ENCODE results near the gene ITPK1. TPM values are rescaled to one million over a fixed set of nuclear protein-coding genes. Genes with fewer than 3 reads are reported as not detected.

ITPK1 gene
- total and polyA plus RNA-seq, 2 experiments from 2014 or later = 35.9 to 101 TPM

DNA sequence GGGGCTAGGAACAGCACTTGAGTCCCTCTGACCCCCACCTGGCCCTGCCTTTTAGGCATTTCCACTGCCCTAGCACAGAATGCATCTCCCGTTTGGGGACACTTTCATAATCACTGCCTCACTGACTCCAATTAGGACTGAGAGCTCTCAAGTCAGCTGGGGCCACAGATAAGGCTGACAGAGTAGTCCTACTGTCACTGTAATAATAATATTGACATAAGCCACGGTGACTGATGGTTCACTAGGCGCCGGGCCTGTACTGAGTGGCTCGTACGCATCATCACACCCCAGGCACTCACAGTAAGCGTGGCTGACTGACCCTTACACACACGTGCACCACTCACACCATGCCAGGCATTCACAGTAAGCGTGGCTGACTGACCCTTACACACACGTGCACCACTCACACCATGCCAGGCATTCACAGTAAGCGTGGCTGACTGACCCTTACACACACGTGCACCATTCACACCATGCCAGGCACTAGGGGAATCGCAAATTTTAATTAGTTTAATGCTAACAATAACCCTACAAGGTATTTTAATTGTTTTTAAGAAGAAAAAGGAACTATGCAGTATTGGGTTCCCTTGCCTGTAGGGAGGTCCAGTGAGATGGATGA lies 105.1 kb downstream of the ITPK1 start:
- DNase-seq (ENCODE audit: low spot score) (no peak), ATAC-seq (no peak)
- H3K27ac Mint-ChIP-seq = no peak overlapping the region
- H3K36me3 Mint-ChIP-seq (ENCODE audit: low read depth) = peaks cover 9% of the 10 kb centered on the region; the same call in 1 of the 3 replicates
- H3K27me3 ChIP-seq (ENCODE audit: insufficient read depth) = no peaks in the 10 kb centered on the region
- H3K79me2 ChIP-seq (replicated peaks; ENCODE audit: insufficient read depth) = peaks cover 49% of the 10 kb centered on the region
- no peak overlapping the region for H3K4me3 Mint-ChIP-seq
- H3K4me1 ChIP-seq (ENCODE audit: insufficient read depth) = no peaks in the 10 kb centered on the region
- peaks cover 28% of the 10 kb centered on the region for H3K27me3 Mint-ChIP-seq (ENCODE audit: insufficient read depth, low read depth, poor library complexity)
- no peaks in the 10 kb centered on the region for H3K9me2 ChIP-seq (ENCODE audit: insufficient read depth)
- peaks cover 36% of the 10 kb centered on the region for H3K4me1 Mint-ChIP-seq
- peaks cover 7% of the 10 kb centered on the region for H4K20me1 ChIP-seq (replicated peaks; ENCODE audit: insufficient read depth)
- no peaks in the 10 kb centered on the region for H3K9me3 Mint-ChIP-seq
- H3K27ac ChIP-seq (ENCODE audit: low read depth) = no peak overlapping the region
- H3K36me3 ChIP-seq (ENCODE audit: insufficient read depth) = no peaks in the 10 kb centered on the region
- no peak overlapping the region for H2AFZ ChIP-seq
- no peaks in the 10 kb centered on the region for H3F3A ChIP-seq (replicated peaks; ENCODE audit: low read depth)
- TF ChIP-seq CREB1 (CRISPR knock-in tag; IDR thresholded peaks at IDR 0.05; ENCODE audit: low read depth) (no peak), EZH2 (IDR thresholded peaks at IDR 0.05; ENCODE audit: low read depth, unreplicated experiment) (no peak), POLR2AphosphoS5 (IDR thresholded peaks at IDR 0.05; ENCODE audit: low read depth) (no peak), STAT1 (IDR thresholded peaks at IDR 0.05; ENCODE audit: unreplicated experiment) (no peak)
- TF ChIP-seq, protein P1, sequence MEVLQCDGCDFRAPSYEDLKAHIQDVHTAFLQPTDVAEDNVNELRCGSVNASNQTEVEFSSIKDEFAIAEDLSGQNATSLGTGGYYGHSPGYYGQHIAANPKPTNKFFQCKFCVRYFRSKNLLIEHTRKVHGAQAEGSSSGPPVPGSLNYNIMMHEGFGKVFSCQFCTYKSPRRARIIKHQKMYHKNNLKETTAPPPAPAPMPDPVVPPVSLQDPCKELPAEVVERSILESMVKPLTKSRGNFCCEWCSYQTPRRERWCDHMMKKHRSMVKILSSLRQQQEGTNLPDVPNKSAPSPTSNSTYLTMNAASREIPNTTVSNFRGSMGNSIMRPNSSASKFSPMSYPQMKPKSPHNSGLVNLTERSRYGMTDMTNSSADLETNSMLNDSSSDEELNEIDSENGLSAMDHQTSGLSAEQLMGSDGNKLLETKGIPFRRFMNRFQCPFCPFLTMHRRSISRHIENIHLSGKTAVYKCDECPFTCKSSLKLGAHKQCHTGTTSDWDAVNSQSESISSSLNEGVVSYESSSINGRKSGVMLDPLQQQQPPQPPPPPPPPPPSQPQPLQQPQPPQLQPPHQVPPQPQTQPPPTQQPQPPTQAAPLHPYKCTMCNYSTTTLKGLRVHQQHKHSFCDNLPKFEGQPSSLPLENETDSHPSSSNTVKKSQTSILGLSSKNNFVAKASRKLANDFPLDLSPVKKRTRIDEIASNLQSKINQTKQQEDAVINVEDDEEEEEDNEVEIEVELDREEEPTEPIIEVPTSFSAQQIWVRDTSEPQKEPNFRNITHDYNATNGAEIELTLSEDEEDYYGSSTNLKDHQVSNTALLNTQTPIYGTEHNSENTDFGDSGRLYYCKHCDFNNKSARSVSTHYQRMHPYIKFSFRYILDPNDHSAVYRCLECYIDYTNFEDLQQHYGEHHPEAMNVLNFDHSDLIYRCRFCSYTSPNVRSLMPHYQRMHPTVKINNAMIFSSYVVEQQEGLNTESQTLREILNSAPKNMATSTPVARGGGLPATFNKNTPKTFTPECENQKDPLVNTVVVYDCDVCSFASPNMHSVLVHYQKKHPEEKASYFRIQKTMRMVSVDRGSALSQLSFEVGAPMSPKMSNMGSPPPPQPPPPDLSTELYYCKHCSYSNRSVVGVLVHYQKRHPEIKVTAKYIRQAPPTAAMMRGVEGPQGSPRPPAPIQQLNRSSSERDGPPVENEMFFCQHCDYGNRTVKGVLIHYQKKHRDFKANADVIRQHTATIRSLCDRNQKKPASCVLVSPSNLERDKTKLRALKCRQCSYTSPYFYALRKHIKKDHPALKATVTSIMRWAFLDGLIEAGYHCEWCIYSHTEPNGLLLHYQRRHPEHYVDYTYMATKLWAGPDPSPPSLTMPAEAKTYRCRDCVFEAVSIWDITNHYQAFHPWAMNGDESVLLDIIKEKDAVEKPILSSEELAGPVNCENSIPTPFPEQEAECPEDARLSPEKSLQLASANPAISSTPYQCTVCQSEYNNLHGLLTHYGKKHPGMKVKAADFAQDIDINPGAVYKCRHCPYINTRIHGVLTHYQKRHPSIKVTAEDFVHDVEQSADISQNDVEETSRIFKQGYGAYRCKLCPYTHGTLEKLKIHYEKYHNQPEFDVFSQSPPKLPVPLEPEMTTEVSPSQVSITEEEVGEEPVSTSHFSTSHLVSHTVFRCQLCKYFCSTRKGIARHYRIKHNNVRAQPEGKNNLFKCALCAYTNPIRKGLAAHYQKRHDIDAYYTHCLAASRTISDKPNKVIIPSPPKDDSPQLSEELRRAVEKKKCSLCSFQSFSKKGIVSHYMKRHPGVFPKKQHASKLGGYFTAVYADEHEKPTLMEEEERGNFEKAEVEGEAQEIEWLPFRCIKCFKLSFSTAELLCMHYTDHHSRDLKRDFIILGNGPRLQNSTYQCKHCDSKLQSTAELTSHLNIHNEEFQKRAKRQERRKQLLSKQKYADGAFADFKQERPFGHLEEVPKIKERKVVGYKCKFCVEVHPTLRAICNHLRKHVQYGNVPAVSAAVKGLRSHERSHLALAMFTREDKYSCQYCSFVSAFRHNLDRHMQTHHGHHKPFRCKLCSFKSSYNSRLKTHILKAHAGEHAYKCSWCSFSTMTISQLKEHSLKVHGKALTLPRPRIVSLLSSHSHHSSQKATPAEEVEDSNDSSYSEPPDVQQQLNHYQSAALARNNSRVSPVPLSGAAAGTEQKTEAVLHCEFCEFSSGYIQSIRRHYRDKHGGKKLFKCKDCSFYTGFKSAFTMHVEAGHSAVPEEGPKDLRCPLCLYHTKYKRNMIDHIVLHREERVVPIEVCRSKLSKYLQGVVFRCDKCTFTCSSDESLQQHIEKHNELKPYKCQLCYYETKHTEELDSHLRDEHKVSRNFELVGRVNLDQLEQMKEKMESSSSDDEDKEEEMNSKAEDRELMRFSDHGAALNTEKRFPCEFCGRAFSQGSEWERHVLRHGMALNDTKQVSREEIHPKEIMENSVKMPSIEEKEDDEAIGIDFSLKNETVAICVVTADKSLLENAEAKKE (CRISPR knock-in tag; IDR thresholded peaks at IDR 0.05) = no peak
- no peak overlapping the region for H3K4me2 ChIP-seq
- H3K4me3 ChIP-seq = no peak overlapping the region

DNA sequence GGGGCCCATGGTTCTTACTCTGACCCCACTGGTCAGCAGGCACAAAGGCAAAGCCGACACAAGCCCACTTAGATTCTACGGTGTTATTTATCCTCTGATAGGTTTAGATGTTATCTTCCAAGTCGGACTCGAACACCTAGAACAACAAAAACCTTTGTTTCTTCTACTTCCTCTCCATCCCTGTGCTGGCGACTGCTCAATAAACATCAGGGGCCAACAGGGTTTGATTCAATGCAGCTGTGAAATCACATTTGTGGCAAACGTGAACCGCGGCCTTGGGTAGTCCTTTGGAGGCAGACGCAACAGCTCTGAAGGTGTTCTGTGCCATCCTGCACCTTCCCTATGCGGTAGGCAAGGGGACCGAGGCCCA lies 105.6 kb downstream of the ITPK1 start:
- Histone ChIP-seq H3K27me3 (ENCODE audit: insufficient read depth) (no peaks in the 10 kb centered on the region), H3K4me3 (no peak overlapping the region), H3K79me2 (replicated peaks; ENCODE audit: insufficient read depth) (peaks cover 49% of the 10 kb centered on the region), H4K20me1 (replicated peaks; ENCODE audit: insufficient read depth) (peaks cover 7% of the 10 kb centered on the region), H3K36me3 (ENCODE audit: insufficient read depth) (no peaks in the 10 kb centered on the region), H3K9me2 (ENCODE audit: insufficient read depth) (no peaks in the 10 kb centered on the region), H3K27ac (ENCODE audit: low read depth) (no peak overlapping the region), H3K4me1 (ENCODE audit: insufficient read depth) (no peaks in the 10 kb centered on the region), H2AFZ (no peak overlapping the region), H3F3A (replicated peaks; ENCODE audit: low read depth) (no peaks in the 10 kb centered on the region), H3K4me2 (no peak overlapping the region)
- Mint-ChIP-seq H3K36me3 (ENCODE audit: low read depth) (peaks cover 9% of the 10 kb centered on the region; the same call in 1 of the 3 replicates), H3K4me3 (no peak overlapping the region), H3K27ac (no peak overlapping the region), H3K9me3 (no peaks in the 10 kb centered on the region), H3K4me1 (peaks cover 37% of the 10 kb centered on the region), H3K27me3 (ENCODE audit: insufficient read depth, low read depth, poor library complexity) (peaks cover 28% of the 10 kb centered on the region)
- ATAC-seq = no peak
- DNase-seq (ENCODE audit: low spot score) = no peak
- TF ChIP-seq ZNF114 (CRISPR knock-in tag; IDR thresholded peaks at IDR 0.05) = no peak
- TF ChIP-seq, protein P1 (CRISPR knock-in tag; IDR thresholded peaks at IDR 0.05) = no peak

All from GM23338 (cell line).